Activated CD8-positive, alpha-beta memory T cell treated with anti-CD3 and anti-CD28 coated beads, Interleukin-2, amount 50 U/mL, for 48 hours (primary cell): Measurements from ENCODE around the gene NGF.
"Not testable (repeated sequence)": the region's sequence is repeated elsewhere in the genome, so short reads cannot be mapped to it uniquely, and the experiment has no call there.

Source experiments
- DNase-seq: peaks from one replicate; pipeline ENCODE4 v3.0.0-alpha.2; 2020

The NGF gene

GRCh38 chr1:115337633-115338456, at the start of gene NGF:
Gene NGF, minus strand, starts transcription at chr1:115338249. Its CDS starts 51,454 bp downstream, at chr1:115286795.
- no peak for DNase-seq

GRCh38 chr1:115383455-115383854, 45.4 kb upstream of the NGF start:
- DNase-seq: not testable (repeated sequence)

- no peak for DNase-seq
Observed at GRCh38 chr1:115379943-115380342, 41.9 kb upstream of the NGF start.

GRCh38 chr1:115377411-115377810, 39.4 kb upstream of the NGF start:
- DNase-seq: no peak

- no peak for DNase-seq
Observed at GRCh38 chr1:115374598-115374997, 36.5 kb upstream of the NGF start.

- DNase-seq: no peak
Observed at GRCh38 chr1:115373305-115373704, 35.3 kb upstream of the NGF start.

- DNase-seq: no peak
Observed at GRCh38 chr1:115365738-115366137, 27.7 kb upstream of the NGF start.

GRCh38 chr1:115364780-115365155, 26.7 kb upstream of the NGF start:
- DNase-seq: no peak

GRCh38 chr1:115364046-115364779, 26.2 kb upstream of the NGF start:
- DNase-seq: no peak

GRCh38 chr1:115363171-115363570, 25.1 kb upstream of the NGF start:
- no peak for DNase-seq

- DNase-seq: not testable (repeated sequence)
Observed at GRCh38 chr1:115360505-115361129, 22.6 kb upstream of the NGF start.

GRCh38 chr1:115359787-115360452, 21.9 kb upstream of the NGF start:
- DNase-seq: not testable (repeated sequence)

GRCh38 chr1:115356356-115356755, 18.3 kb upstream of the NGF start:
- DNase-seq: no peak

GRCh38 chr1:115355069-115355468, 17.0 kb upstream of the NGF start:
- no peak for DNase-seq

GRCh38 chr1:115351143-115351542, 13.1 kb upstream of the NGF start:
- DNase-seq: no peak

- no peak for DNase-seq
Observed at GRCh38 chr1:115348636-115349035, 10.6 kb upstream of the NGF start.

GRCh38 chr1:115347282-115347681, 9.2 kb upstream of the NGF start:
- DNase-seq: no peak

GRCh38 chr1:115343200-115343737, 5.2 kb upstream of the NGF start:
- DNase-seq: no peak

GRCh38 chr1:115341948-115342347, 3.9 kb upstream of the NGF start:
- no peak for DNase-seq

- DNase-seq: no peak
Observed at GRCh38 chr1:115340879-115341278, 2.8 kb upstream of the NGF start.

GRCh38 chr1:115338457-115338820, 390 bp upstream of the NGF start:
- no peak for DNase-seq

- DNase-seq: no peak
Observed at GRCh38 chr1:115337276-115337632, 795 bp downstream of the NGF start.

- DNase-seq: no peak
Observed at GRCh38 chr1:115336741-115337140, 1.3 kb downstream of the NGF start.
